GM21360 (cell line): Measurements from ENCODE around the gene TMTC2.

Experiments
- ATAC-seq: cut with Tn5 transposase; IDR thresholded peaks from one replicate; pipeline ENCODE4 v1.9.1; 2021; ENCODE audit warnings: mild to moderate bottlenecking, moderate library complexity; ENCODE audit not compliant: unreplicated experiment

TMTC2 gene

DNA sequence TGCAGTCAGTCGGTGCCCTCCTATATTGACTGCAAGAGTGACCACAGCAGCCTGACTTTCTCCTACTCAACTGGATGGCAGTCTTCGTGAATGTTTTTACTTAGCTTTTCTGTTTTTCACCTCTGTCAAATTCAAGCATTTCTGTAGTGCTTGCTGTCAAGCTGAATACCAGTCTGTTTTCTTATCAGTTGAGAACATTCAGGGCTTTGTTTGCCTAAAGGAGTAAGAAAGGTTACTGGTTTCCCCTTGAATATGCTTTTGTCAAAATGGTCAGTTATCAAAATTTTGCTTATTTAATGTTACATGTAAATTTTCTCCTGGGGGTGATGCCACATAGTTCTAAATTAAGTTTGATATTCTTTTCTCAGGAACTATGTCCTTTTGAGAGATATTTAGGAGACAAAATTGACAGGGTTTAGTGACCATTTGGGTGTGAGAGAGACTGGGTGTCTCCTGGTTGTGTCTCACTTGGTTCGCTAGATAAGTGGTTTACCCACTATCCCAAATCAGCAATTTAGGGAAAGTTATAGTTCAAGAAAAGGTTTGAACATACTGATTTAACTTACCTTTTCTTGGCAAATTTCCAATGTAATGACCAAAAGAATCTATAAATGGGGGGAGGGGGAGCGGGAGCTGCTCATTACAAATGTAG, 366.3 kb downstream of the TMTC2 start:
- ATAC-seq: no peak

DNA sequence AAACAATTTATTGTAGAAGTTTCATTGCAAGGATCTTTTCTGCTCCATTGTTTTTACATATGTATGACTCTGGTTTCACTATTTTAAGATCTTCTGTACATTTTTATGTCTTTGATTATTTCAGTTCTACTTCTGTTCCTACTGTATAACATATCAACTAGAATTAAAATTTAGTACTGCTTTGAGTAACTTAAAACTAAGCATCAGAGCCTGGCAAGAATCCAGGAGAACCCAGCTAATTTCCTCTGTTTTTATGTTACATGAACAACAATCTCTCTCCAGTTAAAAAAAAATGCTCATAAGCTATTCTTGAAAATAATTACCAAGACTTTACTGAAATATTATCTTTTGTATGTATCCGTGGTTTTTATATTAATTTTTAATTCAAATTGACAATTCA, 370.7 kb downstream of the TMTC2 start:
- no peak for ATAC-seq

DNA sequence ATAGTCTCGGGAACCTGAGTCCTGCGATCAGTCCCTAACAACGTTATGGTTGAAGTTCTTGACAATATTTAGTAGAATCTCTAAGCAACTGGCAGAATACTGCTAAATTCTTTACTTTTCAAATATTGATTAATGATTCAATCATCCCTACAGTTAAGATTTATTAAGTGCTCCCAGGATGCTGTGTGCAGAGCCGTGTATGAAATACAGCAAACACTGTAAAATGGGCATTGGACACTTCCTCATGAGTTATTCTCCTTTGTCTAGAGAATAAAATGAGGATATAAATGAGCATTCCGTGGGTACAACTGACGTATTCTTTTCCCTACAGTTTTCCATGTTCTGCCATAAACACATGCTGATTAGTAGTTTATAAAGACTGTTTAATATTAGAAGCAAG, 372.4 kb downstream of the TMTC2 start:
- ATAC-seq: no peak

DNA sequence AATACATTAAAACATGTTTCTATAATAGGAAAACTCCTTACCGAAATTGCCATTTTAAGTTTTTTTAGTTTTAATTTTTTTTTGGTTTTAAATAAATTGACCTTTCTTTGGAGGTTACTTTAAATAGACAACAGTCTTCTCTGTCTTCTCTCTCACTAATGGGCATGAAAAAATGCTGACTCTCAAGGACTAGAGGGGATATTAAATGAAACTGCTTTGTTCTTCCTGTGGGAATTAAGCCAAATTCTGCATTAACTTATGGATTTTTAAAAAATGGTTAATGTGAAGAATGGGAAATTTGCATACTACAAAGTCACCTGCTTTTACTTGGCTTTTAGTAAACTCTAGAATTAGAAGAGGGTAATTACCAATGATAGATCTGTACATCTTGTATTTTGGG, 378.9 kb downstream of the TMTC2 start:
- no peak for ATAC-seq

DNA sequence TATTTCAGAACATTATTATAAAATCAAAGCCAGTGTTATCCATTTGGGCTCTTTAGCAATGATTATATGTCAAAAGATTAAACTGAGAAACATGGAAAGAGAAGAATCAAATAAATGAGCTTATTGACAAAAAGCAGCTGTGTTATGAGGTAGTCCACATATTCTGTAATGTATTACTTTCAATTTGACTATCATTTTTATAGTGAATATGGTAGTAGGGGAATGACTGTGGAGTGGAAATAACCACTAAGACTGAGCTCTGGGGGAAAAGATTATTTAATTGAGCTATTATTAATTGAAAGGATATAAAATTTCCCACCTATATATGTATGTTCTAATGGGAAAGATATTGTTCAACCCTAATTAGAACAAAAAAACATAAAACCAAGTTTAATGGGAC, 381.3 kb downstream of the TMTC2 start:
- ATAC-seq: no peak

DNA sequence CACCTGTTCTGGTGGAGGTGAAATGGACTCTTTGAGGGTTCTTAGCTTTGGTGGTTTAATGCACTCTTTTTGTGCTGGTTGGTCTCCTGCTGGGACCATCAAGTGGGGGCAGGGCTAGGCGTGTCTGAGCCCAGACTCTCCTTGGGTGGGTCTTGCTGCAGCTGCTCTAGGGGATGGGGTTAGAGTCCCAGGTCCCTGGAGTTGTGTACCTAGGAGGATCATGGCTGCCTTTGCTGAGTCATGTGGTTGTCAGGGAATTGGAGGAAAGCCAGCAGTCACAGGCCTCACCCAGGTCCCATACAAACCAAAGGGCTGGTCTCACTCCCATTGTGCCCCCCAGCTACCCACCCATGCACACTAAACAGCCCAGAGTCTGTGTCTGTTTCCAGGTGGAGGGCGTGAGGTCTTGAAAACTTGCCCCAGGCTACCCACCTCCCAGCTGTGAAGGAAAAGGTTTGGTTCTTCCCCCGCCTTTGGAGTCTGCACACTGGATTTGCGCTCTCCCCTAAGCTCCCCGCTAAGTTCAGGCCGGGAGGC, 387.7 kb downstream of the TMTC2 start:
- no peak for ATAC-seq

DNA sequence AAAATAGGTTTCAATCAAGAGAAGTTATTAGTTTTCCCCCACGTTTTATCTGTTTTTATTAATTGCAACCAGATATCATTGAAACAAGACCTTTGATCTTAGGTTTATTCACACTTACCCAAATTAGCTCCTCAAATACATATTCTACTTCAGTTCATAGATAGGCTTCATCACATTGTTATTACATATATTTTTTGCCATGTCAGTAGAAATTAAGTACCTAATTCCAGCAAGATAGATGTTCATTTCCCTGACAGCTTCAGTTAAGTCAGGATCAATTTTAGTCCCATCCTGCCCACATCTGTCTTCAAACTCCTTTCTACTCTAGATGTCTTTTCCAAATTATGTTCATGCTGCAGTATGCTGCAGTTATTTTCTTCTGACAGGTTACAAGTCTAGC, 388.8 kb downstream of the TMTC2 start:
- ATAC-seq: no peak

DNA sequence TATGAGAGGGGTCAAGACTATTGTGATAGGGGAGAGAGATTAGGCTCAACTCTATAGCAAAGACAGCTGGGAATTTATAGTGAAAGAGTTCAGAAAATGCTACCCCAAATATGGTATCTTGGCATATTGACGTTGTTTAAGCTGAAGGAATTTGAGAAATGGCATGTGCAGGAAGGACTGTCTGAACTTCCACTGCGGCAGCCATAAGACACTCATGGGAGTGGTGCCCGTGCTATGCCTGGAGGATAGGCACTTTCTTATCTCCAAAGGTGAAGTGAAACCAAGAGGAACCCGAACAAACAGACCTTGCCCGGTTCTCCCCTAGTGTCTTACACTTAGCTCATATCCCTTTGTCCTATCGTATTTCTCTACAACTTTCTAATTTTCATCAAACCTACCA, 390.3 kb downstream of the TMTC2 start:
- ATAC-seq: no peak

DNA sequence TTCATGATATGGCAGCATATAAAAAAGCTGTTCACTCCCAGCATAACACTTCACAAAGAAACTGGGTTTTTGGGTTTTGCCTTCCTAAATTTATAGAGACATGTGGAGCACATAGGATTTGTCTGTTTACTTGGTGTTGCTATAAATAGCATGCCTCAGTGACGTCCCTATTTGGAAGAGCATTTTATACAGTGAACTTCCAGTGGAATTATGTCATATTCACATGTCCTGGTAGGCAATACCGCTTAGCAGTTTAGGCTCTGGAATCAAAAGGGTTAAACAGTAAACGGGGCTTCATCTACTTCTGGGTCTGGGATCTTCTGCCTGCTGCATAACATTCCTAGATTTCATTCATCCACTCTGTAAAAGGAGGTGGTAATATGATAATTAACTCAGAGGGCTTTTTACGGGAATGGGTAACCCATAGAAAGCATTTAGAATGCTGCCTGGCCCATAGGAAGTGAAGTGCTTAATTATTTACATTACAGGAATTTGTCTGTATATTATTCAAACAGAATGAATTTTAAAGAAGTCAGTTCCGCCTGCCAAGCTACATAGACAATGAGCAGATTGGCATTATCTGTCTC, 396.1 kb downstream of the TMTC2 start:
- no peak for ATAC-seq

DNA sequence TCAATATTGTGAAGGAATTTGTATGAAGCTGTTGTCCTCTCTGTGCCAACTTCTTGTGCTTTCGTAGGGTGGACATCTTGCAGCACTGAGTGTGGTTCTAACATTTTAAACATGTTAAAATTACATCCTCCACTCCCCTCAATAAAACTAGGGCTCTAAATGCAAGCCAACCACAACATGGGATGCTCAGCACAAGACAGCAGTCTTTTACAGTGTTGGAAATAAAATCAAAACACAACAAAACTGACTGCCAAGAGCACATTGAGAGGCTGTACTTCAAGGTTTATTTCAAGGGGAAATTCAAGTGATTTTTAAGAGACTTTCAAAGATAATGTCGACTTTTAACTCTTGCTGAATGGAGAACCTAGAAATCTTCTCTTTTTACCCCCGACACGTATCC, 396.9 kb downstream of the TMTC2 start:
- no peak for ATAC-seq

DNA sequence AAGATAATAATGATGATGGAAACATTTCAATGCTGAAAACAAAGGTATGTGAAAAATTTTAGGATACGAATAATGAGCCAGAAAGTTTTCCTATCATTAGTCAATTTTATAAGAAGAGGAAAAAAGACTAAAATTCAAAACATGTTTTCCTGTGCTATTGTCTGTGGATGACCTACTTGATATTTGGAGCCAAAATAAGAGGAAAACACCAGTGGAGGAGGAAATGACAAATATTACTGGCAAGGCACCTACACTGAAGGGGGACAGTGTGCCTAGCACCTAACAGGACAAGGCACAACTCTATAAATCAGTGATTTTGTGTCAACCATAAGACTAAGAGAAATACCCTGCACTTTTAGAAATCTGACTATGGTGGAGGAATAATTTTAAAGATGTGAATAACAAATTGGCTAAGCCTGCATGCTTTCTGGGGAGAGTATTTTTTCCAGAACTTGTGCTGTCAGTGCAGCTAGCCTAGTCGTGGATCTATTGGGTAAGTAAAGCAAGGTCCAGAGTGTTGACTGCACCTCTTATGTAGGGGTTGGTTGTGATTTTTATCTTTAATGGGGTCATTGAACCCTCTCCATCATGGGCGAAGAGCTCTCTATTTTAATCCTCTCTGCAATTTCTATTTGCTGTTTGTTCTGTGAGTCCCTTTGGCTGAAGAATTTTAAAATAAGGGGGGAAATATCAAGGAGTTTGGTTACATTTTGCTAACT, 398.0 kb downstream of the TMTC2 start:
- no peak for ATAC-seq

DNA sequence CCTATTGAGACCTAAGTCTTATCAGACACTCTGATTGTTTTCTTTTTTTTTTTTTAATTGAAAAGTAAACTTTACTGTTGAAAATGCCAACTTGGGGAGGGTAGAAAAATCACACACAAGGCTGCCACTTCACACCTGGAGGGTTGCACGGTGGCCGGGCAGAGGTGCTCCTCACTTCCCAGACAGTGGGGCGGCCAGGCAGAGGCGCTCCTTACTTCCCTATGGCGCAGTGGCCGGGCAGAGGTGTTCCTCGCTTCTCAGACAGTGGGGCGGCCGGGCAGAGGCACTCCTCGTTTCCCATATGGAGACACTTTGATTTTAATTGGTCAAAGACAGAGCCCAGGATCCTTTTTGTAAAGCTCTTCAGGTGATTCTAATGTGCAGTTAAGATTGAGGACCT, 399.3 kb downstream of the TMTC2 start:
- ATAC-seq: no peak

DNA sequence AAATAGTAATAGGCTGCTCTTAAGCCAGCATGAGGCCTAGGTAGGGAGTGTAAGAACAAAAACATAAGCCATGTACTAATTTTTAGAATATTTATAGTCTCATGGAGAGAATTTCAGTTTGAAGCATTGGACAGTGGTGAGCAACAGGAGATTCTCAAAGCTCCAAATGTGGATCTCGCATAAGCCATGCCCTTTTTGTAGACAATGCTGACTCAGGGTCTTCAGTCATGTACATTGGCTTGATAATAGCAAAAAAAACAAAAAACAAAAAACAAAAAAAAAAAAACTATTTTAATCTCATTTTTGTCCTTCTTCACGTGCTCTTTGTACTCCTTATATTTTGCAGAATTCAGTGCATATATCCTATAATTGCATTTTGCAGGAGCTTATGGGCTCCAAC, 402.9 kb downstream of the TMTC2 start:
- no peak for ATAC-seq

DNA sequence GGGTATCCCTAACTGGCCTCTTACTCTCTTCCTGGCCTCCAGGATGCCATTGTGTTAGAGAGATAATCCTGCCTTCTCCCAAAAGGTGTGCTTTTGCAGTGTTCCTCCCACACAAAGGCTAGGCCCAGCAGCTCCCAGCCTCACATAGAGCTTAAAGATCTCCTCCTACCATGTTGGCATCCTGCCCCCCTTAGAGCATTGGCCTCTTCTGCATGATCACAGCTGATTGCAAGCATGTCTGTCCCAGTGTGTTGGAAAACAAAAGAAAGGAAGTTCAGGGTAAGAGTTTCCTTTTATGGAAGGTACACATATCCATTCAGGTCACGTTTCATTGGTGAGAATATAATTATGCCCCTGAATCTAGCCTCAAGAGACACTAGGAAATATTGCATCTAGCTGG, 405.4 kb downstream of the TMTC2 start:
- no peak for ATAC-seq

DNA sequence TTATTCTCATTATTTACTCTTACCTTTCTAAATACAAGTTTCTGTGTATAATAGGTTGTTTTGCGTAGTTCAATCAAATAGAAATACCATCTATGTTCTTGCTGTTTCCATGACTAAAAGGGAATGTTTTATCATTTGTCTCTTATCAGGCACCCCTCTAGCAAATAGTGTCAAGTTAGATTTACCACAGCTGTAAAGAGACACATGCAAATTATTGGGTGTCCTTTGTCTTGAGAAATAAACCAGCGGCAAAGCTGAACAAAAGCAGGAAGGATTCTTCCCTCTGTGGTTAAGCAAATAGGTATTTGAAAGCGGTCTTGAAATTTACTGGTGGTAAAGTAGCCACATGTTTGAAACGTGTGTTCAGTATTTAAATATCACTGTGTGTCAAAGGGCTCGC, 405.9 kb downstream of the TMTC2 start:
- no peak for ATAC-seq

DNA sequence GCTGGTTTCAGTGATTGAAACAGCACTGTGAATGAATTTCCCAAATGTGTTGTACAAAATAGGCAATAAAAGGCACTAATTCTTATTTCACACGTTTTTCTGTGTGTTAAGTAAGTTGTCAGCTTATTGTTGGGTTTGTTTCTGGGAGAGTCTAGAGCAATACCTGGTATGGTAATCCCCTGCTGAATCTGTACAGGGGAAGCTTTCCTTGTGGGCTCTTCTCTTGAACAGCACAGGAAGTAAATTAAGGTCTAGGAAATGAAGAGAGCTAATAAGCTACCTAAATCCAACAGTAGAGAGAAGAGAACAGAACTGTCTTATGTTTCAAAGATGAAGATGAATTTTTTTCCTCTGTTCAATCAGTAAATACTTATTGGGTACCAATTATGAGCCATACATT, 406.7 kb downstream of the TMTC2 start:
- ATAC-seq: no peak

DNA sequence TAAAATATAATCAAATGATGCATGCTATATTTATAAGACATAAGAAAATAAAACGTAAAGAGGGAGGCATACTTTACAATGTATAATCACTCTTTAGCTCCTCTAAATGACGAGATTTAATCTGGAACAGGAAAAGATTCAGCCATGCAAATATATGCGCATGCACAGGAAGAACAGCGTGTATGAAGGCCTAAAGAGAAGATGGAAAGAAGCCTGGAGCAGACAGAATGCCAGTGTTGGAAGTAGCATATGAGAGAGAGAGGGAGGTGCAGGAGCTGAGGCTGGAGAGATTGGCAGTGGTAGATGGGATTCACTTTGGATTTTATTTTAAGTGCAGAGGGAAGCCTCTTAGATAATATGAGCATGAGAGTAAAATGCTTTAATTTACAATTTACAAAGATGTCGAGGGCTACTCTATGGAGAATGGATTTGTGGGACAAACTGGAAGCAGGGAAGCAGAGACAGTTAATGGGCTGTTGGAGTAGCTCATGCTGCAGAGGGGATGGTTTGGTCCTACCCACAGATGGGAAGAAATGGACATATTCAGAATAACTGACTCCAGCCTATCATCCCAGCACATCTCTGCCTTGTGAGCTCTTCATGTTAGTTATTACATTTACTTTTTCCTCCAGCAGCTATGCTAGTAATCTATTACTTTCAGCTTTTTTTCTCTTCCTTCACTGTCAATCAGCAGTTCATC, 411.1 kb downstream of the TMTC2 start:
- no peak for ATAC-seq

DNA sequence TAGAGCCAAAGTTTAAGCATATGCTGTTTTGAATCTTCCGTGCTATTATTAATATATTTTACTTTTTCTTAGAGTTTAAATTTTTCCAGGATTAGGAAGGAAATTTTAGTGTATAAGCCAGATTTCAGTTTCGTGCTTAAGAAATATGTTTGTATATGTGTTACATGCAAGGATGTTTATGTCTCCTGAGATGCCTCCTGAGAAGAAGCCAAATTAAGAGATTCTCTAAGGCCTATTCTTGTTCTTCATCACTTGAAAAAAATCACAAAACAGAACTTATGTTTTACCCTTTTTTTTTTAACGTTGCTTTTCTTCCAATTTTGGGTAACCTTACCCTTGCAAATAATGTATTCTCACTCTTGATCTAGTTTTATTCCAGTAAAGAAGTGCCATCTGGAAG, 412.7 kb downstream of the TMTC2 start:
- ATAC-seq: no peak

DNA sequence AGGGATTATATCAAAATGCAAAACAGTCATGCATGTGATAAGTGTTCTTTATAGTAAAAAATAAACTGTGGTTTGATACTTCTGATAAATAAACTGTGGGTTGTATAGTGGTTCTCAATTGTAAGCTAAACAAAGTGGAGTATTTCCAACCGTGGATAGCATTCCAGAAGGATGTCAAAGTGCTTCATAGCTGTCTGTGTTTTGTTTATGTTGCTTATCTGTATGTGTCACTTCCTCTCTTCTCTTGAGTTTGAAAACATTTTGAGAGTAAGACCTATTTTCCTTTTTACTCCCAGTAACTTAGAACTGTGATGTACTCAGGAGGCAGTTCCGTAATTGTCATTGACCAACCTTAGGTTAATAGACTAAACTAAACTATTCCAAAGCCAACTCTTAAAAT, 415.8 kb downstream of the TMTC2 start:
- no peak for ATAC-seq

DNA sequence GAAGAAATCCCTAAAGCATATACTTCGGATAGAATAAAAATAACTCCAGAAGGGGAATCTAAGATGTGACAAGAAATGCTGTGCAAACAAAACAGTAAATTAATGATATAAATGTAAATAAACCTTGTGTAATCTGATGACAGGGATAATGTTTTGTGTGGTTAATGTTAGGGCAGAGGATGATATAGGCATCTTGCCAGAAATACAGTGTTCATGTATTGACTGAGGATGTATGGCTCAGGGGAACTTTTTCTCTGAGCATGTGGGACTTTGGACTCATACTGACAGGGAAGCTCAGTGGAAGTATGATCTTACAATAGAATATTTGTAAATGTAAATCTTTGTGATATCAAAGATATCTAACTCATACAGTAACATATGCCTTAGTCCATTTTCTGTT, 420.2 kb downstream of the TMTC2 start:
- no peak for ATAC-seq

DNA sequence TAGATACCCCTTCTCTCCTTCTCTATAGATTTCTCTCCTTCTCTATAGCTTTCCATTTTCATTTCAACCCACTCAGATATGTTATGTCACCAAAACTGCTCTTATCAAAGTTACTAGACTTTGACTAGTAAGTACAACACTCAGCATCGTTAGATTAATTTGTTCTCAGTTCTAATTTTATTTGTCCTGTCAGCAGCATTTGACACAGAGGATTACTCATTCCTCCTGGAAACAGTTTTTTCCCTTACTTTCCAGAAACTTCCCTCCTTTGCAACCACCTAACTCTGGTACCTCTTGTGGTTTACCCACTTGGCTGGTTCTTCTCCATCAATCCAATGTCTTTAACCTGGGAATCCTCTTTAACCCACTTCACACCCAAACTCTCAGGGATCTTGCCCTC, 423.7 kb downstream of the TMTC2 start:
- no peak for ATAC-seq

DNA sequence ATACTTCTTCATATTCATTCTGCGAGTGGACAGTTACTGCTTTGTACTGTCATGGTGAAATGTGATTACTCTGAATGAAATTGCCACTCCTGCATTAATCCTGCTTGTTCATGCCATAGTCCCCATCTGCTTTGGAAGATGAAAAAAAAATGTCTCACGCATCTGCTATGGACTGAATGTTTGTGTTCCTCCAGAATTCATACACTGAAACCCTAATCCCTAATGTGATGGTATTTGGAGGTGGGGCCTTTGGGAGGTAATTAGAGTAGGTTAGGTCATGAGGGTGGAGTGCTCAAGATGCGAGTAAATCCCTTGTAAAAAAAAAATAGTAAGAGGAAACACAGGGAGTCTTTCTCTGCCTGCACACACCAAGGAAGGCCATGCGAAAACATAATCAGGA, 427.2 kb downstream of the TMTC2 start:
- no peak for ATAC-seq
